DMS53 treated with DMSO at 0.1 percent for 48 hours (cell line): ENCODE results near the gene MBD4.
"Not testable (repeated sequence)": the region's sequence is repeated elsewhere in the genome, so short reads cannot be mapped to it uniquely, and the experiment has no call there.

Source experiments
- DNase-seq: peaks from one replicate; lab custom pipeline; 2025; ENCODE audit not compliant: unreplicated experiment; lab: John Stamatoyannopoulos, UW

MBD4 gene

DNA sequence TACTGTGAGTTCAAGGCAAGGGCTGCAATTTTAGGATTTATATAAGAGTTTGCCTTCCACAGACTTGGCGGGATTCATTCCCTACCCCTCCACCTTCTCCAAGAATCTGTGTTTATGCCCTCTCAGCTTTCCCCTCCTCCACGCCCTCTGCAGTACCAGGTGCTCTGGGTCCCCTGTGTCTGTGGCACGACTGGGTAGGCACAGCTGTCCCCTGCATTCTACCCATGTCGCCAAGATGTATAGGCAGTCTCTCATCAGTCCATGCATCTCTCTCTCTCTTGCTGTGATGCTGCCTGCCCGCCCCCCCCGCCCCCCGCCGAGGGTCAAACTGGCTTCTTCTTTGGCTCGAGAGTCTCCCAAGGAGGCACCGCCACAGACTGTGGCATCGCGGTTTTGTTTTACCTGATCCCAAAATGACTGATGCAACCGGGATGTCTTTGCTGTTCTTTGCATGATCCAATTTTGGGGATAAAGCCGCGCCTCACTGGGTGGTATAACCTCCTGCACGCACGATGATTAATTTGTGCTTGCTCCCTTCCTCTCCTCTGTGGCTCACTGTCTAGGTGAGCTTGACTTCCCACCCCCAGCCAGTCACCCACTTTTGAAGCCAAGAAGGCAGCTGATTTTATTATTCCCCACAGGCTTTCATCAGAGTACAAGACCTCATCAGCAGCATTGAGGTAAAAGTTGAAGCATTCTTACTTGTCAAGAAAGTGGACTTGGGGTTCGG is 55.0 kb downstream of the MBD4 start:
- no peak for DNase-seq

DNA sequence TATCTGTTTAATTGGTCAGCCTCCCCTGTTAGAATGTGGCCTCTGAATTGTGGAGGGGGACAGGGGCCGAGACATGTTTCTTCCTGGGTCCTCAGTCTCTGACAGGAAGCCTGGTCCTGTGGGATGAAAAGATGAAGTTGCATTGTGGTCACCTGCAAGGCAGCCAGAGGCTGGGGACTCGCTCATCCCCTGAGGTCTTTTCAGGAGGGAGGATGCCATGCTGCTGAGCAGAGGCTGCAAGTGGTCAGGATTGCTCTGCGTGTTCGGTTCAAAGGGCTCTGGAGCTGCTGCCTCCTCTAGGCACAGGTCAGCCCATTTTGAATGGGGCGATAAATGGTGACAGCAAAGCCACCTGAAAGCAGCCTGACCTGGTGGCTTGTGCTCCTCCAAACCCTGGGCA is 55.6 kb downstream of the MBD4 start:
- not testable (repeated sequence) for DNase-seq

DNA sequence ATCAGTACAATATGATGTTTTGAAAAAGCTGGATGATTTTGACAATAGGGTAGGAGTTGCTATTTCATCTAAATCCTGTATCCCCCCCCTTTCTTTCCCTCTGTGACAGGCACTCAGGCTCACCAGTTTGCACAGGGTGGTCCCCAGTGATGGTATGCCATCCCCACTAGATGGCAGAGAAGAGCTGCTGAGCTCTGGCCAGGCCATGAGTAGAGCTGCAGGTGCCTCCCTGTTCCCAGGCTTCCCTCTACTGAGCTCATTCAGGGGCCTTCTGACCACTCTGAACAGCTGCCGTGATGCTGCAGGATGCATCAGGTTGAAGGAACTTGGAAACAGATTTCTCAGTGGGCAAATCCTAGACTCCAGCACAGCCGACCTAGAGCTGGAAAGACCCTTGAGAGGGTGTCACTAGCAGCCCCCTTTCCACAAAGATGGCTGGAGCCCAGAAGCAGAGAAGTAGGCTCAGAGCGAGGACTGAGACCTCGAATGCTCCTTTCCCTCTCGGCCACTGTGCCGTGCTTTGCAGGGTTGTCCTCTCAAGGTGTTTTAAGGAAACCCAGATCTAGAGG is 56.4 kb downstream of the MBD4 start:
- peak; percentile 26 for DNase-seq

DNA sequence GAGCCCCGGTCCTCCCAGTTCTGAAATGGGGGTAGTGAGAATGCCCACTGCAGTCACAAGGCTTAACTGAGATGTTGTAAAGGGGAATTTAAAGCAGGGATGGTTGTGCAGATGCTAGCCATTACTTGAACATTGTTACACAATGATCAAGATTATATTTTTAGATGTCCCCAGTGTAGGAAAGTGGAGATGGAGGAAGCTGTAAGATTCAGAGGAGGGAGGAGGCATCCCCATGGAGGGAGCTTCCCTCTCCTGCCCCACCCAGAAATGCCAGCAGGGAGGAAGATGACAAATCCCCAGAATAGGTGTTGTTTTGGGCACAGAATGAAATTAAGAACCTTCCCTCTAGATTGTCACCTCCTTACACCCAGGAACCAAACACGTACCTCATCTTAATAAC is 57.4 kb downstream of the MBD4 start:
- no peak for DNase-seq
